ENCODE measurements around the gene RAB15.
A peak's percentile ranks its signal among the peaks of the same experiment; 100 is the strongest.
"Not testable (repeated sequence)": the region's sequence is repeated elsewhere in the genome, so short reads cannot be mapped to it uniquely, and the experiment has no call there.

The RAB15 gene

GRCh38 chr14:64937821-64938193 lies 34.3 kb downstream of the RAB15 start:
- no peak for DNase-seq (ENCODE audit: low read depth)

- DNase-seq (ENCODE audit: low read depth) = no peak
These were observed 34.8 kb downstream of the RAB15 start for GRCh38 chr14:64937171-64937820.

- no peak for DNase-seq (ENCODE audit: low read depth)
These were observed 36.6 kb downstream of the RAB15 start for GRCh38 chr14:64935508-64935907.

- DNase-seq (ENCODE audit: low read depth) = no peak
These were observed 37.7 kb downstream of the RAB15 start for GRCh38 chr14:64934338-64934929.

GRCh38 chr14:64932231-64932630 lies 39.9 kb downstream of the RAB15 start:
- no peak for DNase-seq (ENCODE audit: low read depth)

GRCh38 chr14:64931123-64931522 lies 41.0 kb downstream of the RAB15 start:
- DNase-seq (ENCODE audit: low read depth) = no peak

- DNase-seq (ENCODE audit: low read depth) = no peak
These were observed 41.9 kb downstream of the RAB15 start for GRCh38 chr14:64930085-64930843.

GRCh38 chr14:64929014-64929359 lies 43.1 kb downstream of the RAB15 start:
- no peak for DNase-seq (ENCODE audit: low read depth)

GRCh38 chr14:64928239-64929013 lies 43.7 kb downstream of the RAB15 start:
- DNase-seq (ENCODE audit: low read depth) = no peak

GRCh38 chr14:64927031-64927430 lies 45.1 kb downstream of the RAB15 start:
- DNase-seq (ENCODE audit: low read depth) = no peak

GRCh38 chr14:64926398-64926995 lies 45.6 kb downstream of the RAB15 start:
- no peak for DNase-seq (ENCODE audit: low read depth)

- DNase-seq (ENCODE audit: low read depth) = no peak
These were observed 49.1 kb downstream of the RAB15 start for GRCh38 chr14:64923015-64923414.

- DNase-seq (ENCODE audit: low read depth) = no peak
These were observed 51.7 kb downstream of the RAB15 start for GRCh38 chr14:64920465-64920864.

GRCh38 chr14:64919618-64920017 lies 52.5 kb downstream of the RAB15 start:
- no peak for DNase-seq (ENCODE audit: low read depth)

- DNase-seq (ENCODE audit: low read depth) = no peak
These were observed 52.9 kb downstream of the RAB15 start for GRCh38 chr14:64919215-64919614.

- no peak for DNase-seq (ENCODE audit: low read depth)
These were observed 53.9 kb downstream of the RAB15 start for GRCh38 chr14:64918216-64918615.

- no peak for DNase-seq (ENCODE audit: low read depth)
These were observed 56.3 kb downstream of the RAB15 start for GRCh38 chr14:64915797-64916196.

- DNase-seq (ENCODE audit: low read depth) = no peak
These were observed 57.1 kb downstream of the RAB15 start for GRCh38 chr14:64915029-64915424.

GRCh38 chr14:64914237-64915028 lies 57.7 kb downstream of the RAB15 start, which contains the start of gene CHURC1:
CHURC1 (plus strand) TSS chr14:64914455; CDS start chr14:64914496, 41 bp downstream.
- DNase-seq (ENCODE audit: low read depth) = peak; percentile 97

GRCh38 chr14:64913477-64913876 lies 58.7 kb downstream of the RAB15 start:
- not testable (repeated sequence) for DNase-seq (ENCODE audit: low read depth)

- DNase-seq (ENCODE audit: low read depth) = no peak
These were observed 59.9 kb downstream of the RAB15 start for GRCh38 chr14:64912261-64912660.

All from T-helper 22 cell (primary cell).